ENCODE data around the gene PAX3.

PAX3 gene

DNA sequence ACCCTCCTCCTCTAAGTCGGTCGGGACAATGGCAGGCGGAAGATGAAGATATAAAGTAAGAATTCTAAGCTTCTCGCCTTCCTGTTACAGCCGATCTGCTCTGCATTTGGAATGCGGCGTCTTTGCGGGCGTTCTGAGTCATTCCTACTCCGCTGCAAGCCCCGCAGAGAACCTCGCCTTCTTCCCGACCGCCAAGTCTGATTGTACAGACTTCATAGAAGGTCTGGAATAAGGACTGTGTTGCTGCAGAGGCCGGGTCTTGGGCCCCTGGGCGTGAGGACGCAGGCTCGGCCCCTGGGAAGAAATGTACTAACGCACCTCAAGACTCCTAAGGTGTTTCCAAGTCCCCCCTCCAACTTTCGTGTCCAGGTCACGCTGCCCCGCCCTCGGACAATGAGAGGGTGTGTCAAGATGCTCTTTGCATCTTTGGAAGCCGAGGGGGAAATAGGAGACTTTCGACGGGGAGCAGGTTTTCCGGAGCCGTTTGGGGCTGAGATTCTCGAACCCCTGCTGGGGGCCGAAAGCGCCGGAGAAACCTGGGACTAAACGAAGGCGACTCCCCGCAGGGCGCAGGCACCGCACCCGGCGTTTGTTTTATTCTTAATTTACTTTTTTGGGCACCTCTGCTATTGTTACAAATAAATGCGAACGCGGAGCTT lies 12.7 kb upstream of the PAX3 start:
- no peak overlapping the region for H3K4me3 ChIP-seq (ENCODE audit: low read depth, low read length)
- no peak for TF ChIP-seq CTCF (IDR thresholded peaks at IDR 0.05; ENCODE audit: low read depth, low read length, missing control alignments)
- in situ Hi-C loops (cut with HindIII; ENCODE audit: low sequenced_read_pairs) = loop anchor here (25.0 kb wide), 2 partner anchors 274 to 301 kb away; no protein-coding TSS in a partner anchor
- DNase-seq (ENCODE audit: low read depth) = no peak

- in situ Hi-C loops (cut with HindIII; ENCODE audit: low sequenced_read_pairs) = loop anchor here (25.0 kb wide), 2 partner anchors 274 to 301 kb away; no protein-coding TSS in a partner anchor
Measured at GRCh38 chr2:222310747-222311318, 12.0 kb upstream of the PAX3 start.

DNA sequence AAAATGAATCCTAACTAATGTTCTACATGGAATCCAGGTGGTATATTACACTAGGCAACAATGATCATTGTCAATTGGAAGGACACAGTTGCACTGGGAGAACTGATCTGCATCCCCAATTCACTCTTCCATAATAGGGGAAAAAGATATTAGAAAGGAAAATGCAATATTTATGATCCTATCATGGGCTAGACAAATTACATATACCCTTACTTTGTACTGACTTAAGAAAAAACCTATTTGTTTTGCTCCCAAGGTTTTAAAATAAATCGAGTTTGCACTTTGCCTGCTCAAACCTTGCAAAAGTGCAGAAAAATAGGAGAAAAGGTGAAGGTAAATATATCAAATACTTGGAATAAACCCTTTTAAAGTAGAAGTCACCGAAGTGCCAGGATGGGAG lies 11.0 kb upstream of the PAX3 start:
- no peak for TF ChIP-seq CTCF (IDR thresholded peaks at IDR 0.05; ENCODE audit: low read depth, low read length, missing control alignments)
- H3K4me3 ChIP-seq (ENCODE audit: low read depth, low read length) = no peak overlapping the region
- in situ Hi-C loops (cut with HindIII; ENCODE audit: low sequenced_read_pairs) = loop anchor here (25.0 kb wide), 2 partner anchors 272 to 303 kb away; no protein-coding TSS in a partner anchor
- no peak for DNase-seq (ENCODE audit: low read depth)

More at GRCh38 chr2:222310747-222311318, 12.0 kb upstream of the PAX3 start:
- H3K4me3 ChIP-seq (ENCODE audit: low read depth, low read length) = no peak overlapping the region
- no peak for DNase-seq (ENCODE audit: low read depth)
- no peak for TF ChIP-seq CTCF (IDR thresholded peaks at IDR 0.05; ENCODE audit: low read depth, low read length, missing control alignments)

DNA sequence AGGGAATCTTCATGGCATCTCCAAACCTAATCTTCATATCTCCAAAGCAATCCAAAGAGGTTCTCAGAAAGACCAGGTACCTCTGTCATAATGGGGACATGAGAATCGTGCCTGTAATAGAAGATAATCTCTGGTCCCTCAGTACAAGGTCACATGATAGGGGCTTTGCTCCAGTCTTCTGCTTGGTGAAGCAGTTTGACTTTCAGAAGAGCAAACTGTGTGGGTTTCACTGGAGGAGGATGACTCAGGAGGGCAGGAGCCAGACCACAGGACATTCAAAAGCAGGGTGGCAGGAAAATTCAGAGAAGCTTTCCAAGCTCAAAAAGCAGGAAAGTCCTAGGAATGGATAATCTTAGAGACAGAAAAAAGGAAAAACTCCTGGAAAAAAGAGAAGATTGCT lies 10.6 kb upstream of the PAX3 start:
- in situ Hi-C loops (cut with HindIII; ENCODE audit: low sequenced_read_pairs) = loop anchor here (25.0 kb wide), 2 partner anchors 272 to 303 kb away; no protein-coding TSS in a partner anchor
- no peak for TF ChIP-seq CTCF (IDR thresholded peaks at IDR 0.05; ENCODE audit: low read depth, low read length, missing control alignments)
- no peak overlapping the region for H3K4me3 ChIP-seq (ENCODE audit: low read depth, low read length)
- no peak for DNase-seq (ENCODE audit: low read depth)

- in situ Hi-C loops (cut with HindIII; ENCODE audit: low sequenced_read_pairs) = loop anchor here (25.0 kb wide), 2 partner anchors 271 to 304 kb away; no protein-coding TSS in a partner anchor
- H3K4me3 ChIP-seq (ENCODE audit: low read depth, low read length) = no peak overlapping the region
- TF ChIP-seq CTCF (IDR thresholded peaks at IDR 0.05; ENCODE audit: low read depth, low read length, missing control alignments) = no peak
- DNase-seq (ENCODE audit: low read depth) = no peak
Measured at GRCh38 chr2:222307978-222308730, 9.4 kb upstream of the PAX3 start.

- in situ Hi-C loops (cut with HindIII; ENCODE audit: low sequenced_read_pairs) = loop anchor here (25.0 kb wide), 2 partner anchors 270 to 305 kb away; no protein-coding TSS in a partner anchor
- H3K4me3 ChIP-seq (ENCODE audit: low read depth, low read length) = no peak overlapping the region
- no peak for TF ChIP-seq CTCF (IDR thresholded peaks at IDR 0.05; ENCODE audit: low read depth, low read length, missing control alignments)
- no peak for DNase-seq (ENCODE audit: low read depth)
Measured at GRCh38 chr2:222307143-222307756, 8.5 kb upstream of the PAX3 start.

Measured in astrocyte of the cerebellum (primary cell).